Smooth muscle cell (in vitro differentiated cells): ENCODE data around the gene STK32C. TPM values are rescaled to one million over a fixed set of nuclear protein-coding genes. Genes with fewer than 3 reads are reported as not detected.

Experiments used
- DNase-seq: peaks from one replicate; lab custom pipeline; 2025; ENCODE audit not compliant: unreplicated experiment; lab: John Stamatoyannopoulos, UW
- H2AFZ ChIP-seq: fragments of 200-600 bp; sonication (generic); 2 replicates; pipeline ENCODE4 v1.6.0; 2016; ENCODE audit warnings: antibody characterized with exemption, low read depth, mild to moderate bottlenecking
- H3F3A ChIP-seq: fragments of 200-600 bp; sonication (generic); 2 replicates; pipeline ENCODE4 v1.6.0; 2017; ENCODE audit warnings: antibody characterized with exemption, low read depth
- H3K27ac ChIP-seq: fragments of 200-600 bp; sonication (generic); 2 replicates; pipeline ENCODE4 v1.5.1; 2016; ENCODE audit warnings: low read depth, mild to moderate bottlenecking
- H3K27me3 ChIP-seq: fragments of 200-600 bp; sonication (generic); 2 replicates; pipeline ENCODE4 v1.6.1; 2016; ENCODE audit warnings: low read depth, mild to moderate bottlenecking
- H3K36me3 ChIP-seq: fragments of 200-600 bp; sonication (generic); 2 replicates; pipeline ENCODE4 v1.5.1; 2016; ENCODE audit warnings: low read depth
- H3K4me1 ChIP-seq: fragments of 200-600 bp; sonication (generic); 2 replicates; pipeline ENCODE4 v1.5.1; 2016; ENCODE audit warnings: low read depth
- H3K4me2 ChIP-seq: fragments of 200-600 bp; sonication (generic); 2 replicates; pipeline ENCODE4 v1.6.0; 2016; ENCODE audit warnings: mild to moderate bottlenecking
- H3K4me3 ChIP-seq: fragments of 200-600 bp; sonication (generic); 2 replicates; pipeline ENCODE4 v1.5.1; 2016; ENCODE audit warnings: mild to moderate bottlenecking
- H3K79me2 ChIP-seq: fragments of 200-600 bp; sonication (generic); 2 replicates; pipeline ENCODE4 v1.6.0; 2016; ENCODE audit warnings: low read depth, mild to moderate bottlenecking
- H3K9ac ChIP-seq: fragments of 200-600 bp; sonication (generic); 2 replicates; pipeline ENCODE4 v1.6.0; 2016; ENCODE audit warnings: low read depth
- H3K9me3 ChIP-seq: fragments of 200-600 bp; sonication (generic); replicated peaks from 2 replicates; pipeline ENCODE4 v1.5.1; 2016; ENCODE audit warnings: low read depth
- H4K20me1 ChIP-seq: fragments of 200-600 bp; sonication (generic); 2 replicates; pipeline ENCODE4 v1.6.0; 2016; ENCODE audit warnings: low read depth
- CTCF ChIP-seq: fragments of 200-600 bp; sonication (generic); IDR thresholded peaks from 2 replicates; pipeline ENCODE4 v1.5.1; 2017; ENCODE audit warnings: borderline replicate concordance, mild to moderate bottlenecking, antibody characterized with exemption; ENCODE audit not compliant: insufficient read depth, poor library complexity, severe bottlenecking
- WGBS: methylation state at CpG from one replicate; pipeline ENCODE4 v1.1.7; 2016; ENCODE audit warnings: low lambda C conversion rate; 5-methylcytosine and 5-hydroxymethylcytosine counted together
- polyA plus RNA-seq: library from polyadenylated mRNA; unstranded; fragments of >200 nt; fragmentation: Nextera tagmentation; extraction: Ambion mirVana; gene quantifications from 2 replicates; pipeline ENCODE4 v1.2.1, GENCODE V29; 2016
- total RNA-seq: library from RNA; depleted of rRNA; stranded (reverse); fragments of >200 nt; gene quantifications from 2 replicates; pipeline ENCODE4 v1.2.3, GENCODE V29; 2014

Gene STK32C
- total and polyA plus RNA-seq, 2 experiments from 2014 or later, result 2.3 to 13.2 TPM

GRCh38 chr10:132259702-132260482 lies 47.9 kb downstream of the STK32C start:
- Histone ChIP-seq H3K4me2 (no peak overlapping the region), H3K9ac (no peak overlapping the region), H3F3A (no peaks in the 10 kb centered on the region), H3K27me3 (no peaks in the 10 kb centered on the region), H3K4me3 (no peak overlapping the region), H4K20me1 (no peaks in the 10 kb centered on the region), H3K36me3 (no peaks in the 10 kb centered on the region), H3K9me3 (no peaks in the 10 kb centered on the region), H2AFZ (no peak overlapping the region), H3K79me2 (no peaks in the 10 kb centered on the region), H3K27ac (no peak overlapping the region), H3K4me1 (no peaks in the 10 kb centered on the region)
- no peak for TF ChIP-seq CTCF
- whole genome bisulfite sequencing, result 93% methylated on average over 27 of the region's 27 CpGs
- no peak for DNase-seq

GRCh38 chr10:132258423-132258822 lies 49.3 kb downstream of the STK32C start:
- H2AFZ ChIP-seq, result no peak overlapping the region
- WGBS, result 92% methylated on average over 23 of the region's 23 CpGs
- H3K9ac ChIP-seq, result no peak overlapping the region
- no peaks in the 10 kb centered on the region for H3F3A ChIP-seq
- H3K4me3 ChIP-seq, result no peak overlapping the region
- H3K27me3 ChIP-seq, result no peaks in the 10 kb centered on the region
- no peak for DNase-seq
- no peaks in the 10 kb centered on the region for H3K79me2 ChIP-seq
- no peak overlapping the region for H3K4me2 ChIP-seq
- no peaks in the 10 kb centered on the region for H4K20me1 ChIP-seq
- H3K27ac ChIP-seq, result no peak overlapping the region
- TF ChIP-seq CTCF, result no peak
- no peaks in the 10 kb centered on the region for H3K4me1 ChIP-seq
- no peaks in the 10 kb centered on the region for H3K9me3 ChIP-seq
- H3K36me3 ChIP-seq, result no peaks in the 10 kb centered on the region

- H3K36me3 ChIP-seq, result no peaks in the 10 kb centered on the region
- no peak overlapping the region for H3K9ac ChIP-seq
- H3K27ac ChIP-seq, result no peak overlapping the region
- H2AFZ ChIP-seq, result no peak overlapping the region
- no peaks in the 10 kb centered on the region for H3K9me3 ChIP-seq
- no peak for DNase-seq
- H3K4me3 ChIP-seq, result no peak overlapping the region
- 95% methylated on average over 9 of the region's 9 CpGs for WGBS
- H3K4me1 ChIP-seq, result no peaks in the 10 kb centered on the region
- no peaks in the 10 kb centered on the region for H3K27me3 ChIP-seq
- no peak overlapping the region for H3K4me2 ChIP-seq
- no peaks in the 10 kb centered on the region for H3K79me2 ChIP-seq
- H3F3A ChIP-seq, result no peaks in the 10 kb centered on the region
- TF ChIP-seq CTCF, result no peak
- H4K20me1 ChIP-seq, result no peaks in the 10 kb centered on the region
These were observed 49.8 kb downstream of the STK32C start for GRCh38 chr10:132257907-132258306.

- Histone ChIP-seq H3K79me2 (no peaks in the 10 kb centered on the region), H3K27ac (no peak overlapping the region), H3K9me3 (no peaks in the 10 kb centered on the region), H3K4me2 (no peak overlapping the region), H3F3A (no peaks in the 10 kb centered on the region), H2AFZ (no peak overlapping the region), H4K20me1 (no peaks in the 10 kb centered on the region), H3K9ac (no peak overlapping the region), H3K4me3 (no peak overlapping the region), H3K27me3 (no peaks in the 10 kb centered on the region), H3K4me1 (no peaks in the 10 kb centered on the region), H3K36me3 (no peaks in the 10 kb centered on the region)
- no peak for DNase-seq
- TF ChIP-seq CTCF, result no peak
- WGBS, result 76% methylated on average over 8 of the region's 8 CpGs
These were observed 50.5 kb downstream of the STK32C start for GRCh38 chr10:132257271-132257670.
